ENCODE measurements around the gene MPC1L. TPM values are rescaled to one million over a fixed set of nuclear protein-coding genes. Genes with fewer than 3 reads are reported as not detected.

The MPC1L gene
- total and polyA plus RNA-seq, 9 of the 15 experiments (the other 6 are each of a cell fraction or from before 2014, with no cell fraction given): not detected

DNA sequence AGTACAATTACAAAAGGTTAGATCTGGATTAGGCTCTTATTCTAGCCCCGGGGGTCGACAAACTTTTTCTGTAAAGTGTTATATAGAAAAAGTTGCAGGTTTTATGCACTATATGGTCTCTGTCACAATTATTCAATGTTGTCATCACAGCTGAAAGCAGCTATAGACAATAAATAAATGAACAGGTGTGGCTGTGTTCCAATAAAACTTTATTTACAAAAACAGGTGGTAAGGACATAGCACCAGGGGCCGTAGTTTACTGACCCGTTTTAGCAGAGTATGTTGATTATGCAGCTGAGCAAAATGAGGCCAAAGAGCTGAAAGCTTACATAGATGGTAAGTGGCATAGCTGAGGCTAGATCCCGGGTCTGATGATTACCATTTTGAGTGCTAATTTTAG is 37.2 kb downstream of the MPC1L start (continued):
- TF ChIP-seq BRF1 (IDR thresholded peaks at IDR 0.05; ENCODE audit: borderline replicate concordance, extremely low read depth, insufficient read length): no peak

DNA sequence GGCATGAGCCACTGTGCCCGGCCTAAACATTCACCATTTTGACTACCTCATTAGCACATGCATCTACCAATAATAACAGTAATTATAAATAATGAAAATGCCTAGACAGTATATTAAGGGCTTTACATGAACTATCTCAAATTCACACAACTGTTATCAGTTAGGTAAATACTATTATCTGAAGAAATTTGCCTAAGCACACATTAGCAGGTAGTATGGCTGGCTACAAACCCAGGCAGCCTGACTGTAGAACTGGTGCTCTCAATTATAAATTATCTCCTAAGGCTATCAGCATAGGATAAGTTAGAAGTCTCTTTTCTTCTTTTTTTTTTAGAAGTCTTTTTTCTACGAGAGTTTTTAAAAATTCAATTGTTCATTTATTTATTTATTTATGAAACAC is 38.3 kb downstream of the MPC1L start:
- WGBS (ENCODE audit: insufficient coverage, low coverage, missing lambda C conversion rate): 95% methylated on average over 2 of the region's 2 CpGs
- intact Hi-C loops (cut with micrococcal nuclease) (no loop called here), in situ Hi-C loops (cut with MboI) (no loop called here)
- ChIA-PET CTCF (ENCODE audit: low intra/inter-chr PET ratio) (no interaction called here), POLR2A (interaction anchor here (1.0 kb wide), 1 partner anchor 13 kb away, joined by 3 read pairs; no protein-coding TSS in a partner anchor)
- H3K9ac ChIP-seq (ENCODE audit: insufficient read depth in 1 of 2, low read depth in 2 of 2, low read length in 2 of 2): no peak overlapping the region
- FAIRE-seq (no peak), ATAC-seq (no peak), DNase-seq (ENCODE audit: extremely low read depth in 1 of 4, low spot score in 3 of 4) (no peak)
- H3K9me3 ChIP-seq (replicated peaks; ENCODE audit: control insufficient read depth, insufficient read depth, low read depth, low read length): no peaks in the 10 kb centered on the region
- peaks cover 45% of the 10 kb centered on the region; the same call in 2 of the 3 replicates for H3K36me3 ChIP-seq (ENCODE audit: control insufficient read depth, insufficient read depth, low read length)
- no peaks in the 10 kb centered on the region for H3K27me3 ChIP-seq (ENCODE audit: control insufficient read depth in 2 of 2, insufficient read depth in 2 of 2, low read length in 2 of 2)
- H3K4me3 ChIP-seq: no peak overlapping the region
- no peaks in the 10 kb centered on the region for H3K79me2 ChIP-seq (ENCODE audit: control insufficient read depth, insufficient read depth, low read length)
- no peaks in the 10 kb centered on the region for H3K9me1 ChIP-seq (ENCODE audit: control insufficient read depth, insufficient read depth, low read length)
- no peak for TF ChIP-seq KLF16 (IDR thresholded peaks at IDR 0.05)
- no peak for TF ChIP-seq ZNF696 (CRISPR knock-in tag; conservative IDR thresholded peaks at IDR 0.05)
- TF ChIP-seq NCOA1 (IDR thresholded peaks at IDR 0.05; ENCODE audit: low read depth): no peak
- no peak for TF ChIP-seq HLTF (IDR thresholded peaks at IDR 0.05)
- TF ChIP-seq, protein P1, sequence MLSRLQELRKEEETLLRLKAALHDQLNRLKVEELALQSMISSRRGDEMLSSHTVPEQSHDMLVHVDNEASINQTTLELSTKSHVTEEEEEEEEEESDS (CRISPR knock-in tag; IDR thresholded peaks at IDR 0.05): no peak
- no peak for TF ChIP-seq CCAR2 (IDR thresholded peaks at IDR 0.05; ENCODE audit: low read depth, low read length)
- TF ChIP-seq ATF7 (IDR thresholded peaks at IDR 0.05): no peak
- no peak for TF ChIP-seq ZFP1 (CRISPR knock-in tag; IDR thresholded peaks at IDR 0.05)
- TF ChIP-seq MTA1 (IDR thresholded peaks at IDR 0.05; ENCODE audit: borderline replicate concordance): no peak
- TF ChIP-seq YY1 (IDR thresholded peaks at IDR 0.05; ENCODE audit: borderline replicate concordance in 1 of 3, control insufficient read depth in 1 of 3, extremely low read depth in 1 of 3, insufficient read depth in 3 of 3, insufficient read length in 1 of 3, insufficient replicate concordance in 2 of 3, low read depth in 1 of 3, low read length in 2 of 3): no peak
- TF ChIP-seq, protein P2, sequence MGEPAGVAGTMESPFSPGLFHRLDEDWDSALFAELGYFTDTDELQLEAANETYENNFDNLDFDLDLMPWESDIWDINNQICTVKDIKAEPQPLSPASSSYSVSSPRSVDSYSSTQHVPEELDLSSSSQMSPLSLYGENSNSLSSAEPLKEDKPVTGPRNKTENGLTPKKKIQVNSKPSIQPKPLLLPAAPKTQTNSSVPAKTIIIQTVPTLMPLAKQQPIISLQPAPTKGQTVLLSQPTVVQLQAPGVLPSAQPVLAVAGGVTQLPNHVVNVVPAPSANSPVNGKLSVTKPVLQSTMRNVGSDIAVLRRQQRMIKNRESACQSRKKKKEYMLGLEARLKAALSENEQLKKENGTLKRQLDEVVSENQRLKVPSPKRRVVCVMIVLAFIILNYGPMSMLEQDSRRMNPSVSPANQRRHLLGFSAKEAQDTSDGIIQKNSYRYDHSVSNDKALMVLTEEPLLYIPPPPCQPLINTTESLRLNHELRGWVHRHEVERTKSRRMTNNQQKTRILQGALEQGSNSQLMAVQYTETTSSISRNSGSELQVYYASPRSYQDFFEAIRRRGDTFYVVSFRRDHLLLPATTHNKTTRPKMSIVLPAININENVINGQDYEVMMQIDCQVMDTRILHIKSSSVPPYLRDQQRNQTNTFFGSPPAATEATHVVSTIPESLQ (CRISPR knock-in tag; IDR thresholded peaks at IDR 0.05): no peak
- no peak overlapping the region for H3K4me2 ChIP-seq (ENCODE audit: insufficient read depth, low read length)
- no peaks in the 10 kb centered on the region for H3K4me1 ChIP-seq (replicated peaks in 1 of 2; ENCODE audit: control insufficient read depth in 2 of 2, insufficient read depth in 2 of 2, low read length in 2 of 2)
- no peak overlapping the region for H2AFZ ChIP-seq (ENCODE audit: low read depth, low read length)
- no peak overlapping the region for H3K27ac ChIP-seq (ENCODE audit: extremely low read depth, low read depth, low read length)
- H4K20me1 ChIP-seq (replicated peaks; ENCODE audit: control insufficient read depth, insufficient read depth, low read length): no peaks in the 10 kb centered on the region
- BruUV-seq (replicated peaks): no TSS peak
